GM21825 (cell line): Measurements from ENCODE around the gene TWF2.

Experiments
- ATAC-seq: cut with Tn5 transposase; IDR thresholded peaks from one replicate; pipeline ENCODE4 v1.9.1; 2021; ENCODE audit warnings: mild to moderate bottlenecking, moderate library complexity; ENCODE audit not compliant: unreplicated experiment

The TWF2 gene

DNA sequence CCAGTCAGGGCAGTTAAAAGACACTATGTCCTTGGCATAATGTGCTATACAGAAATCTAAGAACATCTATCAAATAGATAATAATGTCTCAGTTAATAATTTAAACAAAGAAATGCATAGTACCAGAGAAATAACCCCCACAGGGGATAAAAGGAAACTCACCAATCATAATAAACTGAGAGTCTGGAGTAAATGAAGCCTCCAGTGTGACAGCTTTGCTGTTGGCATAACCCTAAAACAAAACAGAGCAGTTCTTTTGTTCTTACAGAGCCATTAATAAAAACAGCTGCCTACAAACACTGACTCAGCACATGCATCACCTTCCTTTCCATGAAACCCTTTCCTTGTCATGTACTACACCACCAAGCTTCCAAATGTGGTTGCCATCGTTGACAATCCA is 20.1 kb upstream of the TWF2 start:
- ATAC-seq = no peak

DNA sequence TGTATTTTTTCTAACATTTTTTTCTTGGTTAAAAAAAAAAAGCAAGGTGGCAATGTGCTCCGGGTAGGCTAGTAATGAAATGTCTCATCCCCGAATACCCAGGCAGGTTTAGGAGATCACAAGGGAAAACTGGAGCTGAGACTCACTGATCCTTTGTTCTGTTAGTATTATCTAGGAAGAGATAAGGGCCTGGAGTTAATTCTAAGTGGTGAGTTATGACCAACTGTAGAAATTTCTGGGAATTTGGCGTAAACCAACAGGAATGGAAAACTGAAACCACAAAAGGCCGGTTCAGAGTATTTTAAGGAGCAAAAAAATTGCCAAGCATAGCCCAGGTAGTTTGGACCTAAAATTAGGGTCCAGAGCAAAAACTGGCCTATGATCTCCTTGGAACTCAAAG is 19.0 kb upstream of the TWF2 start:
- ATAC-seq = no peak

- no peak for ATAC-seq
Observed at GRCh38 chr3:52256622-52257021, 17.7 kb upstream of the TWF2 start.

- no peak for ATAC-seq
Observed at GRCh38 chr3:52256159-52256558, 17.2 kb upstream of the TWF2 start.

GRCh38 chr3:52254608-52255007 is 15.7 kb upstream of the TWF2 start:
- ATAC-seq = no peak

GRCh38 chr3:52253314-52254304 is 14.7 kb upstream of the TWF2 start:
- peak; percentile 87 for ATAC-seq

DNA sequence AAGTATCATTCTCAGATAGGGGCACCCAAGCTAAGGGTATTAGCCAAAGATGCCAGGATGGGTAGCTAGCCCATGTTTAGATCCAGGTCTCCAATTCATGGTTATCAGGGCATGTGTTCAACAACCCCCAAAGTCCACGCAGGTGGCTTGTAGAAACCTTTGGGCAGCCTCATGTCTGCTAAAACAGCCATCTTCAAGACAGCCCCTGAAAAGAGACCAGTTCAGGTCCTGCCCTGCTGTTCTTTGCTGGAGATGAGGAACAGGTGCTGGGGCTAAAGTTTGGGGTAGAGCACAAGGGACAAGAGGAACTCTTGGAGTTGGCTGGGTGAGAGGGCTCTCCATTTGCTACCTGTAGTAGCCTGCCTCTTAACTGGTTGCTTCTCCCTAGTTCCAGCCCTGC is 11.2 kb upstream of the TWF2 start:
- no peak for ATAC-seq

DNA sequence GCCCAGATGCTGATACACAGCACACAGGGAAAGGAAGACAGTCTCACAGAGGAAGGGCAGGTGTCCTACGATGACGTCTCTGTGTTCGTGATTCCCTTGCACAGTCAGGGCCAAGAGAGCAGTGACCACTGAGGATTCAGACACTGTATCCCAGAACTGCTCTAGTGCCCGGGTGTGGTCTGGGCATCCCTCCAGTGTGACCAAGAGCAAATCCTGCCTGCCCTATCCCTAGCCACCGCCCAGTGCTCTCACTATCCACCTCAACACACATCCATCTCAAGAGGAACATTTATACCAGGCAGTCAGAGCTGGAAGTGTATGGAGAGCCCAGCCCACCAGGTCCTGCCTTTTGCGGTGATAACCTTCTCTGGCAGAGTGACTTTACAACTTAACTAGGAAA is 10.7 kb upstream of the TWF2 start:
- no peak for ATAC-seq

GRCh38 chr3:52248816-52249547 is 10.0 kb upstream of the TWF2 start:
- ATAC-seq = no peak

- ATAC-seq = no peak
Observed at GRCh38 chr3:52248165-52248541, 9.2 kb upstream of the TWF2 start.

DNA sequence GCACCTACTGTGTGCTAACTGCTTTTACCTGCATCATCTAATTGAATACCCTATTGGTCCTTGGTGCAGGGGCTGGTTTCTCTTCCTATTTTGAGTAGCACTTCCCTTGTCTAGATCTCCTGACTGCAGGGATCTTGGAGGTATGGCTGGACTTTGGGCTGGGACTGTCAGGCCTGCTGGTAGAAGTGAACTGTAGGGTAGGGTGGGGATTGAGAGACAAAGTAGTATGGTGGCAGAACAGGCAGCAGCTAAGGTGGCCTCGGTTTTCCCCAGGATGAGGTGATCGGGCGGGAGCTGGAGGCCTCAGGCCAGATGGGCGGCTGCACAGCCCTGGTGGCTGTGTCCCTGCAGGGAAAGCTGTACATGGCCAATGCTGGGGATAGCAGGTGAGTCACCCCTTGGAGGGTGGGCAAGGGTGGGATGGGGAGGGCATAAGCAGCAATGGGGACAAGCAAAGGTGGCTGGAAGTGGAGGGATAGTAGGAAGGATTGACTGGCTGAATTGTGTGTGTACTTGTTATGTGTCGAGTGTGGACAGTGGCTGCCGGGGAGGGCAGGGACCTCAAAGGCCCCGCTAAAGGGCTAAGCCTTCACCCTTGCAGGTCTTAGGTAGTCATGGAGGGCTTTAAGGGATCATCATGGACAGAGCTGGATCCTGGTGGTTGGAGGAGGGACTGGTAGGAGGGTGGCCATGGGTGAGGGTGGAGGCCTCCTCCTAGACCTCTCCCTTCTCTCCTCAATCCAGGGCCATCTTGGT is 8.6 kb upstream of the TWF2 start:
- ATAC-seq = no peak

GRCh38 chr3:52246728-52247408 is 7.9 kb upstream of the TWF2 start:
- no peak for ATAC-seq

- no peak for ATAC-seq
Observed at GRCh38 chr3:52246264-52246620, 7.3 kb upstream of the TWF2 start.

DNA sequence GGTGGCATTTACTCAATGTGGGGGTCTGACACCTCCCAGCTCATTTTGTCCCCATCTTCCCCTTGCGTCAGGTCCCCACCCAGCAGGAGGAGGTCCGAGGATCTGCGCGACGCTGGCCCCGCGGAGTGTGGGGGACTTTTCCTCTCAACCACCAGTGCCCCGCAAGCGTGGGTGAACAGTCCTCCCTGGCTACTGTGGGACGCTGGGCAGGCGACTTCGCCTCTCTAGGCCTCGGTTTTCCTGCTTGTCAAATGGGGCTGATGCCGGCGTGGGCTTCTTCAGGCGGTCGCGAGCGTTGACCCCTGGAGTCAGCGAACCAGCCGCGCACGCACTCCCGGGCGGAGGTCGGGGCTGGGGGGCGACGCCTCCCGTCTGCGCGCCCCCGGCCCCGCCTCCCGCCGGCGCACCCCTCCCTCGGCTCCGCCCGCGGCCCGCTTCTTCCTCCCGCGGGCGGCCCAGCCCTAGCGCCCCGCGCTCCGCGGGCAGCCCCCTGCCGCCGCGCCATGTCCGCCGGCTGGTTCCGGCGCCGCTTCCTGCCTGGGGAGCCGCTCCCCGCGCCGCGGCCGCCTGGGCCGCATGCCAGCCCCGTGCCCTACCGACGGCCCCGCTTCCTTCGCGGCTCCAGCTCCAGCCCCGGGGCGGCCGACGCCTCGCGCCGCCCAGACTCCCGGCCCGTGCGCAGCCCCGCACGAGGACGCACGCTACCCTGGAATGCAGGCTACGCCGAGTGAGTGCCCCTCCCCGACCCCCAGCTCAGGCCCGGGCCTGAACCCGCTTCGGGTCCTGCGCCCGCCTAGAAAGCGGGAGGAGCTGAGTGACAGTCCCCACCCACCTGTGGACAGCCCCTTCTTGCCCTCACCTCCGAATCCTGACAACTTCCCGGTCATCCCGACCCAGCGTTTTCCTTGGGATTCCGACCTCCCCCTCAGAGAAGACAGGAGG is 6.6 kb upstream of the TWF2 start, which contains the start of gene PPM1M:
Gene PPM1M, plus strand, starts transcription at position 438 of the 942 bp plus-strand sequence. Its CDS starts 66 bp downstream, at position 504.
- no peak for ATAC-seq

- ATAC-seq = no peak
Observed at GRCh38 chr3:52243791-52244628, 5.1 kb upstream of the TWF2 start.

GRCh38 chr3:52242039-52242438 is 3.1 kb upstream of the TWF2 start:
- ATAC-seq = no peak

DNA sequence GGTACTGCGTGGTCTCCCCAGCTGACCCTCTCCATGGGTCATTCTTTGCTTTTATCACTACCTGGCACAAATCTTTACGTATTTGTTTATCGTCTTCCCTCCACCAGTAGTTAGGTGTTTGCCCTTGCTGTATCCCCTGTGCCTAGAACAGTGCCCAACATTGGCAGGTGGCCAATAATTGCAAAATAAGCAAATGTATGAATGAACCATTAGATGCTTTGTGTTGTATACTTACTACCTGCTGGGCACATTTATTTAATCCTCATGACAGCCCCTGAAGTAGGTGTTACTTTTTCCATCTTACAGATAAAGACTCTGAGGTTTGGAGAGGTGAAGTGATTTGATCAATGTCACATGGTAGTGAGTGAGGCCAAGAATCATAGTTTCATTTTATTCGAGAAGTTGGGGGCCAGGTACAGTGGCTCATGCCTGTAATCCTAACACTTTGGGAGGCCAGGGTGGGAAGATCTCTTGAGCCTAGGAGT is 2.0 kb upstream of the TWF2 start:
- ATAC-seq = no peak

- ATAC-seq = no peak
Observed at GRCh38 chr3:52240059-52240885, 1.3 kb upstream of the TWF2 start.
